GM23248 (cell line): ENCODE results near the gene GLIPR1L2. TPM values are rescaled to one million over a fixed set of nuclear protein-coding genes. Genes with fewer than 3 reads are reported as not detected.
"Not testable (repeated sequence)": the region's sequence is repeated elsewhere in the genome, so short reads cannot be mapped to it uniquely, and the experiment has no call there.

ENCODE experiments used
- DNase-seq: peaks from one replicate; pipeline ENCODE4 v3.0.0-alpha.2; 2015
- H2AFZ ChIP-seq: fragments of 200-600 bp; sonication (generic); 2 replicates; pipeline ENCODE4 v1.6.1; 2016; ENCODE audit warnings: antibody characterized with exemption
- H3F3A ChIP-seq: fragments of 200-600 bp; sonication (generic); 2 replicates; pipeline ENCODE4 v1.6.1; 2016; ENCODE audit warnings: mild to moderate bottlenecking, antibody characterized with exemption, mixed run types; ENCODE audit not compliant: insufficient read depth
- H3K27ac ChIP-seq: fragments of 200-600 bp; sonication (generic); 2 replicates; pipeline ENCODE4 v1.5.1; 2016; ENCODE audit warnings: mild to moderate bottlenecking
- H3K27me3 ChIP-seq: fragments of 200-600 bp; sonication (generic); replicated peaks from 2 replicates; pipeline ENCODE4 v1.6.1; 2016; ENCODE audit warnings: mild to moderate bottlenecking; ENCODE audit not compliant: insufficient read depth
- H3K36me3 ChIP-seq: fragments of 200-600 bp; sonication (generic); 2 replicates; pipeline ENCODE4 v1.6.1; 2016; ENCODE audit warnings: low read depth, mild to moderate bottlenecking
- H3K4me1 ChIP-seq: fragments of 200-600 bp; sonication (generic); 2 replicates; pipeline ENCODE4 v1.6.1; 2016; ENCODE audit warnings: mild to moderate bottlenecking; ENCODE audit not compliant: insufficient read depth
- H3K4me2 ChIP-seq: fragments of 200-600 bp; sonication (generic); one replicate; pipeline ENCODE4 v1.6.1; 2016; ENCODE audit warnings: mild to moderate bottlenecking; ENCODE audit not compliant: unreplicated experiment
- H3K4me3 ChIP-seq: fragments of 200-600 bp; sonication (generic); 2 replicates; pipeline ENCODE4 v1.5.1; 2016; ENCODE audit warnings: mild to moderate bottlenecking
- H3K79me2 ChIP-seq: fragments of 200-600 bp; sonication (generic); 2 replicates; pipeline ENCODE4 v1.6.1; 2016; ENCODE audit warnings: mild to moderate bottlenecking; ENCODE audit not compliant: insufficient read depth
- H3K9ac ChIP-seq: fragments of 200-600 bp; sonication (generic); 2 replicates; pipeline ENCODE4 v1.6.1; 2016; ENCODE audit warnings: mild to moderate bottlenecking
- H3K9me2 ChIP-seq: fragments of 200-600 bp; sonication (generic); 2 replicates; pipeline ENCODE4 v1.6.1; 2016; ENCODE audit warnings: mixed run types, mild to moderate bottlenecking, moderate library complexity; ENCODE audit not compliant: insufficient read depth
- H3K9me3 ChIP-seq: fragments of 200-600 bp; sonication (generic); one replicate; pipeline ENCODE4 v1.6.1; 2017; ENCODE audit warnings: low read depth
- H4K20me1 ChIP-seq: fragments of 200-600 bp; sonication (generic); 2 replicates; pipeline ENCODE4 v1.6.0; 2016; ENCODE audit not compliant: insufficient read depth
- EZH2 ChIP-seq: fragments of 200-600 bp; sonication (generic); IDR thresholded peaks from 2 replicates; pipeline ENCODE4 v1.6.1; 2018; ENCODE audit warnings: antibody characterized with exemption, mild to moderate bottlenecking; ENCODE audit not compliant: insufficient read depth, poor library complexity, severe bottlenecking
- EZH2phosphoT487 ChIP-seq: fragments of 200-600 bp; sonication (generic); IDR thresholded peaks from 2 replicates; pipeline ENCODE4 v1.6.1; 2018; ENCODE audit warnings: antibody characterized with exemption, moderate library complexity, mild to moderate bottlenecking, low read depth; ENCODE audit not compliant: insufficient read depth
- WGBS, 2 experiments: methylation state at CpG; one replicate each; pipeline ENCODE4 v1.1.6; 2015 to 2017; ENCODE audit warnings: low lambda C conversion rate in 2 of 2, low coverage in 1 of 2; ENCODE audit errors: missing lambda C conversion rate in 2 of 2; 5-methylcytosine and 5-hydroxymethylcytosine counted together
- in situ Hi-C: fragments of 300-500 bp; cut with MboI; formaldehyde crosslinking; loops from 2 replicates; pipeline ENCODE4 v1.15.0; 2020
- polyA plus RNA-seq: library from polyadenylated mRNA; unstranded; fragments of >200 nt; fragmentation: Nextera tagmentation; extraction: Ambion mirVana; gene quantifications from 2 replicates; pipeline ENCODE4 v1.2.1, GENCODE V29; 2016
- total RNA-seq: library from RNA; depleted of rRNA; stranded (reverse); fragments of >200 nt; shearing (Covaris generic); gene quantifications from 2 replicates; pipeline ENCODE4 v1.2.3, GENCODE V29; 2014

GLIPR1L2 gene
- total and polyA plus RNA-seq, 2 experiments from 2014 or later: 1.6 to 2.1 TPM

- H3F3A ChIP-seq: peaks cover 4% of the 10 kb centered on the region; the same call in 1 of the 2 replicates
- H3K4me3 ChIP-seq: no peak overlapping the region
- no peaks in the 10 kb centered on the region for H3K79me2 ChIP-seq
- peaks cover 12% of the 10 kb centered on the region for H3K4me1 ChIP-seq
- H3K4me2 ChIP-seq: peak overlapping the region; percentile 14
- 71 to 73% methylated on average over 3 of the region's 3 CpGs for WGBS, 2 experiments
- no peak overlapping the region for H3K9ac ChIP-seq
- no peaks in the 10 kb centered on the region for H4K20me1 ChIP-seq
- 0 out of 2 replicates have a peak overlapping the region, but pooled peaks have one; percentile 14 for H2AFZ ChIP-seq
- no peaks in the 10 kb centered on the region; the same call in 1 of the 2 replicates for H3K9me2 ChIP-seq
- H3K36me3 ChIP-seq: no peaks in the 10 kb centered on the region
- no peak overlapping the region for H3K27ac ChIP-seq
- peaks cover 3% of the 10 kb centered on the region for H3K9me3 ChIP-seq
- H3K27me3 ChIP-seq: no peaks in the 10 kb centered on the region
- TF ChIP-seq EZH2phosphoT487 (no peak), EZH2 (no peak)
- DNase-seq: peak; percentile 81
- in situ Hi-C loops: no loop called here
These were observed 61.9 kb downstream of the GLIPR1L2 start for GRCh38 chr12:75452675-75453330.

GRCh38 chr12:75455839-75456238 is 65.0 kb downstream of the GLIPR1L2 start:
- peaks cover 7% of the 10 kb centered on the region for H3F3A ChIP-seq
- no peak overlapping the region for H3K4me2 ChIP-seq
- no peak overlapping the region for H3K9ac ChIP-seq
- no peak for DNase-seq
- H4K20me1 ChIP-seq: no peaks in the 10 kb centered on the region
- H3K27ac ChIP-seq: no peak overlapping the region
- TF ChIP-seq EZH2phosphoT487 (no peak), EZH2 (no peak)
- H2AFZ ChIP-seq: no peak overlapping the region
- peaks cover 3% of the 10 kb centered on the region for H3K9me3 ChIP-seq
- no peaks in the 10 kb centered on the region for H3K27me3 ChIP-seq
- H3K79me2 ChIP-seq: no peaks in the 10 kb centered on the region
- in situ Hi-C loops: no loop called here
- H3K36me3 ChIP-seq: no peaks in the 10 kb centered on the region
- 73 to 74% methylated on average over 5 of the region's 5 CpGs for WGBS, 2 experiments
- no peaks in the 10 kb centered on the region; the same call in 1 of the 2 replicates for H3K9me2 ChIP-seq
- H3K4me3 ChIP-seq: no peak overlapping the region
- peaks cover 13% of the 10 kb centered on the region for H3K4me1 ChIP-seq

GRCh38 chr12:75457191-75457590 is 66.3 kb downstream of the GLIPR1L2 start:
- Histone ChIP-seq H3K4me1 (peaks cover 14% of the 10 kb centered on the region), H3K4me2 (no peak overlapping the region), H3K79me2 (no peaks in the 10 kb centered on the region), H3K9me3 (peaks cover 3% of the 10 kb centered on the region), H3K9ac (no peak overlapping the region), H3K27ac (no peak overlapping the region), H3K36me3 (no peaks in the 10 kb centered on the region), H3K27me3 (no peaks in the 10 kb centered on the region), H3K4me3 (no peak overlapping the region), H3K9me2 (no peaks in the 10 kb centered on the region; the same call in 1 of the 2 replicates), H2AFZ (no peak overlapping the region), H3F3A (peaks cover 8% of the 10 kb centered on the region), H4K20me1 (no peaks in the 10 kb centered on the region)
- no peak for DNase-seq
- TF ChIP-seq EZH2 (no peak), EZH2phosphoT487 (no peak)
- WGBS, 2 experiments: 98 to 100% methylated on average over 1 of the region's 1 CpG
- in situ Hi-C loops: no loop called here

DNA sequence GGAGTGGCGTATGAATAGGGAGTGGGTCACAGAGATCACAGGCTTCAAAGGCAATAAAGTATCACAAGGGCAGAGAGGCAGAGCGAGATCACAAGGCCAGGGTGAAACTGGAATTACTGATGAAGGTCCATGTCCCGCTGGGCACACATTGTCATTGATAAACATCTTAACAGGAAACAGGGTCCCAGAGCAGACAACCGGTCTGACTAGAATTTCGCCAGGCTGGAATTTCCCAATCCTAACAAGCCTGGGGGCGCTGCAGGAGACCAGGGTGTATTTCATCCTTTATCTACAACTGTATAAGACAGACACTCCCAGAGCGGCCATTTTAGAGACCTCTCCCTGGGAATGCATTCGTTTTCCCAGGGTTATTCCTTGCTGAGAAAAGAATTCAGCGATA is 67.0 kb downstream of the GLIPR1L2 start:
- H3K9me3 ChIP-seq, H3K9ac ChIP-seq, H3K79me2 ChIP-seq, H2AFZ ChIP-seq, H3K4me2 ChIP-seq, H3K27ac ChIP-seq, H3K36me3 ChIP-seq, H3K4me1 ChIP-seq, H4K20me1 ChIP-seq, H3K9me2 ChIP-seq, in situ Hi-C loops, H3K4me3 ChIP-seq, DNase-seq, H3K27me3 ChIP-seq, H3F3A ChIP-seq: not testable (repeated sequence)
- 89 to 92% methylated on average over 9 of the region's 9 CpGs for WGBS, 2 experiments
